Activated CD4-positive, alpha-beta T cell treated with anti-CD3 and anti-CD28 coated beads for 36 hours (primary cell): ENCODE measurements around the gene ZNF432. TPM values are rescaled to one million over a fixed set of nuclear protein-coding genes. Genes with fewer than 3 reads are reported as not detected.
A peak's percentile ranks its signal among the peaks of the same experiment; 100 is the strongest.
"Not testable (repeated sequence)": the region's sequence is repeated elsewhere in the genome, so short reads cannot be mapped to it uniquely, and the experiment has no call there.

Experiments used
- ATAC-seq: fragments of 200-7000 bp; cut with Tn5 transposase; one replicate; pipeline ENCODE4 v1.10.0; 2021; ENCODE audit warnings: mild to moderate bottlenecking, moderate library complexity
- CTCF ChIA-PET: fragments of 350-600 bp; sonication (Branson Sonifier 250); formaldehyde crosslinking; loops from one replicate; lab custom pipeline; 2021; ENCODE audit warnings: antibody characterized with exemption; lab: Charles Lee
- POLR2A ChIA-PET: fragments of 350-600 bp; sonication (Branson Sonifier 250); formaldehyde crosslinking; loops from one replicate; lab custom pipeline; 2021; ENCODE audit warnings: antibody characterized with exemption, inconsistent platforms; lab: Charles Lee
- DNase-seq: peaks from one replicate; pipeline ENCODE4 v3.0.0-alpha.2; 2020
- H3K27ac Mint-ChIP-seq: one replicate; pipeline ENCODE4 v1.8.0; 2021; ENCODE audit warnings: mixed read lengths
- H3K27me3 Mint-ChIP-seq: one replicate; pipeline ENCODE4 v1.8.0; 2021; ENCODE audit warnings: mixed read lengths
- H3K36me3 Mint-ChIP-seq: one replicate; pipeline ENCODE4 v1.8.0; 2021; ENCODE audit warnings: low read depth, mixed read lengths
- H3K4me1 Mint-ChIP-seq: one replicate; pipeline ENCODE4 v1.8.0; 2021; ENCODE audit warnings: mixed read lengths
- H3K4me3 Mint-ChIP-seq: one replicate; pipeline ENCODE4 v1.8.0; 2021; ENCODE audit warnings: mild to moderate bottlenecking, moderate library complexity, mixed read lengths
- H3K9me3 Mint-ChIP-seq: one replicate; pipeline ENCODE4 v1.8.0; 2021; ENCODE audit warnings: low read depth, mixed read lengths
- intact Hi-C, 2 experiments: fragments of 100-400 bp; cut with DNase I in 1 of 2; cut with micrococcal nuclease in 1 of 2; formaldehyde crosslinking; loops; one replicate each; pipeline versions ENCODE4 v1.14.2 to v1.15.1; 2022 to 2024; cut with DNase I, micrococcal nuclease
- total RNA-seq, 2 experiments: library from RNA; stranded (reverse); gene quantifications; one replicate each; pipeline ENCODE4 v1.2.3, GENCODE V29; 2021

Gene ZNF432
- total RNA-seq, 2 experiments from 2014 or later = 11.5 to 12.8 TPM

GRCh38 chr19:52051736-52052135, 3.1 kb upstream of the ZNF432 start:
- H3K27ac Mint-ChIP-seq, ATAC-seq, DNase-seq, intact Hi-C loops, CTCF ChIA-PET, H3K27me3 Mint-ChIP-seq, H3K4me3 Mint-ChIP-seq: not testable (repeated sequence)
- POLR2A ChIA-PET = interaction anchor here (1.0 kb wide), 1 partner anchor 44 kb away, joined by 3 read pairs; no protein-coding TSS in a partner anchor
- peaks cover 47% of the 10 kb centered on the region for H3K9me3 Mint-ChIP-seq
- H3K4me1 Mint-ChIP-seq = peaks cover 16% of the 10 kb centered on the region
- H3K36me3 Mint-ChIP-seq = peaks cover 80% of the 10 kb centered on the region

DNA sequence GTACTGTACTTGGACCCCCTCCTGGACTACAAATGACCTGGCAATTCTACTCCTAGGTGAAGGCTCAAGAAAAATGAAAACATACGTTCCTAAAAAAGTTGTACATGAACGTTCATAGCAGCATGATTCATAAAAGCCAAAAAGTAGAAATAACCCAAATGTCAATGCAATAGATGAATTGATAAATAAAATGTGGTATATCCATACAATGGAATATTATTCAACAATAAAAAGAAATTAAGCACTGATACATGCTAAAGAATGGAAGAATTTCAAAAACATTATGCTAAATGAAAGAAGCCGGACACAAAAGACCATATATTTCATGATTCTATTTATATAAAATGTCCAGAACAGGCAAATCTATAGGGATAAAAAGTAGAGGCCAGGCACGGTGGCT, 9.5 kb downstream of the ZNF432 start:
- H3K27me3 Mint-ChIP-seq = no peaks in the 10 kb centered on the region
- ChIA-PET POLR2A (no interaction called here), CTCF (no interaction called here)
- no peak overlapping the region for H3K27ac Mint-ChIP-seq
- H3K9me3 Mint-ChIP-seq = peaks cover 58% of the 10 kb centered on the region
- no peak overlapping the region for H3K4me3 Mint-ChIP-seq
- H3K36me3 Mint-ChIP-seq = peaks cover 96% of the 10 kb centered on the region
- no peaks in the 10 kb centered on the region for H3K4me1 Mint-ChIP-seq
- no peak for DNase-seq
- no peak for ATAC-seq
- intact Hi-C loops = no loop called here

- CTCF ChIA-PET = no interaction called here
- intact Hi-C loops = no loop called here
- H3K4me1 Mint-ChIP-seq = peaks cover 2% of the 10 kb centered on the region
- no peaks in the 10 kb centered on the region for H3K27me3 Mint-ChIP-seq
- POLR2A ChIA-PET = no interaction called here
- DNase-seq (no peak), ATAC-seq (no peak)
- H3K4me3 Mint-ChIP-seq = no peak overlapping the region
- H3K27ac Mint-ChIP-seq = no peak overlapping the region
- H3K36me3 Mint-ChIP-seq = peaks cover 87% of the 10 kb centered on the region
- H3K9me3 Mint-ChIP-seq = peaks cover 60% of the 10 kb centered on the region
Measured at GRCh38 chr19:52034051-52034728, 14.4 kb downstream of the ZNF432 start.

DNA sequence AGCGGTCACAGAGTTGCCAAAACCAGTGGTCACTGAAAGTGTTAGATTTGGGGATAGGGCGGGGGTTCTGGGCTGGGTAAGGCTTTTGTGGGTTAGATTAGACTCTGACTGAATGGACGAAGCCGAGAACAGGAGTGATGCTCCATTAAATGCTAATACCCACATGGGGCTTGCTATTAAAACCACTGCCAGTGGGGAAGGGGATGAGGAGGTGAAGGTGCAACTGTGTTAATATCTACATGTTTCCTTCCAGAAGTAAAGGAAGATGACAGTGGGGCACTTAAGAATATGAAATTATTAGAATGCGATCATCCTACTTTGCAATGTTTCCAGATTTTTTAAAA, 19.9 kb downstream of the ZNF432 start:
- DNase-seq = no peak

DNA sequence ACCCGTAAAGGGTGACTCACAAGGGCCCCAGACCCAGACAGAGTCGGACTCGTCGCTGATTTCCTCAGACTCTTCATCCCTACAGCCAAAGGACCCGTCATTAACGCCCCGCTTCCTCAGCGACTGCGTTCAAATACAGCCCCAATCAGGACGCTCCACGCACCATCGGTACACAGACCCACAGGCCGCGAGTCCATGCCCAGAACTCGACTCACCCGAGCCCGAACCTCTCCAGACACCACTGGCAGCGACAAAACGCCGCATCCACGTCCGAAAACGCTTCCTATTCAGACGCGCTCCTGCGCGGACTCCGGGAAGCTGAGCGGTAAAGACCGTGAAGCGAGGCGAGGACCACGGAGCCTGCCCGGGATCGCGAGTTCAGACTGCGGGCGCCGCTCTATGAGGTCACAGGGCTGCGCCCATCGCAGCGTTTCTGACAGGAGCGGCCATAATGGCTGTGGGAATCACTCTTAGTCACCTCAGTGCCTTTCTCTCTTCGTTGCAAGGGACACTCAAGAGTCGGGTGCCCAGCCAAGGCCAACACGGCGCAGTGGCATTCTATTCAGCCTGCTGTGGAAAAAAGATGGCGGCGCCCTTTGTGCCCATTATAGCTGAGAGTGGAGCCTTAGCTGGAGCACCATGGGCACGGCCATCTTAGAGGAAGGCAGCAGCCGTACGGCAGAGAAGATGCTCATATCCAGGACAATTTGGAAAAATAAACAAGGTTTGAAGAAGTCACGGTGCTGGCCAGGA, 20.4 kb downstream of the ZNF432 start, which contains the start of gene ZNF614:
Gene ZNF614, minus strand, starts transcription at position 353 of the 753 bp plus-strand sequence. CDS start 2,634 bp downstream, outside the sequence.
- POLR2A ChIA-PET = interaction anchor here (0.8 kb wide), 1 partner anchor 46 kb away, joined by 4 read pairs; no protein-coding TSS in a partner anchor
- H3K4me3 Mint-ChIP-seq = peak within 1 kb of the TSS; percentile 81
- CTCF ChIA-PET = interaction anchor here (0.7 kb wide), 1 partner anchor 663 kb away, joined by 4 read pairs; no protein-coding TSS in a partner anchor
- peaks cover 75% of the 10 kb centered on the region for H3K36me3 Mint-ChIP-seq
- peak within 1 kb of the TSS; percentile 88 for H3K27ac Mint-ChIP-seq
- peaks cover 13% of the 10 kb centered on the region for H3K4me1 Mint-ChIP-seq
- no peaks in the 10 kb centered on the region for H3K27me3 Mint-ChIP-seq
- ATAC-seq = peak; percentile 94
- peaks cover 45% of the 10 kb centered on the region for H3K9me3 Mint-ChIP-seq
- peak; percentile 93 for DNase-seq
- intact Hi-C loops = loop anchor here (1.0 to 10.0 kb wide), 7 partner anchors 20 to 323 kb away; partner anchors contain the start of genes ZNF432 (in 2 of the 2), PPP2R1A (in 1 of the 2), ZNF350 (in 1 of the 2) and ZNF615 (in 1 of the 2)

More for the DNA sequence above, 19.9 kb downstream of the ZNF432 start:
- Mint-ChIP-seq H3K27me3 (no peaks in the 10 kb centered on the region), H3K27ac (peak overlapping the region; percentile 88), H3K4me3 (peak overlapping the region; percentile 81), H3K36me3 (peaks cover 75% of the 10 kb centered on the region), H3K4me1 (peaks cover 13% of the 10 kb centered on the region), H3K9me3 (peaks cover 49% of the 10 kb centered on the region)
- POLR2A ChIA-PET = interaction anchor here (0.8 kb wide), 1 partner anchor 45 kb away, joined by 4 read pairs; no protein-coding TSS in a partner anchor
- CTCF ChIA-PET = interaction anchor here (0.7 kb wide), 1 partner anchor 663 kb away, joined by 4 read pairs; no protein-coding TSS in a partner anchor
- peak; percentile 32 for ATAC-seq
- intact Hi-C loops = loop anchor here (1.0 to 10.0 kb wide), 7 partner anchors 20 to 324 kb away; partner anchors contain the start of genes ZNF432 (in 2 of the 2), PPP2R1A (in 1 of the 2), ZNF350 (in 1 of the 2) and ZNF615 (in 1 of the 2)

DNA sequence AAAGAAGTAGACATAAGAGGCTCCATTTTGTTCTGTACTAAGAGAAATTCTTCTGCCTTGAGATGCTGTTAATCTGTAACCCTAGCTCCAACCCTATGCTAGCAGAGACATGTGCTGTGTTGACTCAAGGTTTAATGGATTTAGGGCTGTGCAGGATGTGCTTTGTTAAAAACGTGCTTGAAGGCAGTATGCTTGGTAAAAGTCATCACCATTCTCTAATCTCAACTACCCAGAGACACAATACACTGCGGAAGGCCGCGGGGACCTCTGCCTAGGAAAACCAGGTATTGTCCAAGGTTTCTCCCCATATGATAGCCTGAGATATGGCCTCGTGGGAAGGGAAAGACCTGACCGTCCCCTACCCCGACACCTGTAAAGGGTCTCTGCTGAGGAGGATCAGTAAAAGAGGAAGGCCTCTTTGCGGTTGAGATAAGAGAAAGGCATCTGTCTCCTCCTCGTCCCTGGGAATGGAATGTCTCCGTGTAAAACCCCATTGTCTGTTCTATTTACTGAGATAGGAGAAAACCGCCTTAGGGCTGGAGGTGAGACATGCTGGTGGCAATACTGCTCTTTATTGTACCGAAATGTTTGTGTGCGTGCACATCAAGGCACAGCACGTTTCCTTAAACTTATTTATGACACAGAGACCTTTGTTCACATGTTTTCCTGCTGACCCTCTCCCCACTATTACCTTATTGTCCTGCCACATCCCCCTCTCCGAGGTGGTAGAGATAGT, 22.2 kb downstream of the ZNF432 start:
- peaks cover 45% of the 10 kb centered on the region for H3K9me3 Mint-ChIP-seq
- ATAC-seq = not testable (repeated sequence)

GRCh38 chr19:52024478-52024877, 24.2 kb downstream of the ZNF432 start:
- H3K4me3 Mint-ChIP-seq, DNase-seq, ATAC-seq, CTCF ChIA-PET, H3K27ac Mint-ChIP-seq, POLR2A ChIA-PET, H3K27me3 Mint-ChIP-seq: not testable (repeated sequence)
- intact Hi-C loops = loop anchor here in 1 of 2 experiments (10.0 kb wide), 1 partner anchor 320 kb away; no protein-coding TSS in a partner anchor
- H3K36me3 Mint-ChIP-seq = peaks cover 82% of the 10 kb centered on the region
- H3K9me3 Mint-ChIP-seq = peaks cover 57% of the 10 kb centered on the region
- H3K4me1 Mint-ChIP-seq = peaks cover 13% of the 10 kb centered on the region

More for the DNA sequence above, 22.2 kb downstream of the ZNF432 start:
- H3K27me3 Mint-ChIP-seq, CTCF ChIA-PET, H3K27ac Mint-ChIP-seq, DNase-seq, POLR2A ChIA-PET: not testable (repeated sequence)
- Mint-ChIP-seq H3K36me3 (peaks cover 80% of the 10 kb centered on the region), H3K4me3 (peak overlapping the region; percentile 81), H3K4me1 (peaks cover 13% of the 10 kb centered on the region)
- intact Hi-C loops = loop anchor here in 1 of 2 experiments (10.0 kb wide), 1 partner anchor 322 kb away; no protein-coding TSS in a partner anchor

DNA sequence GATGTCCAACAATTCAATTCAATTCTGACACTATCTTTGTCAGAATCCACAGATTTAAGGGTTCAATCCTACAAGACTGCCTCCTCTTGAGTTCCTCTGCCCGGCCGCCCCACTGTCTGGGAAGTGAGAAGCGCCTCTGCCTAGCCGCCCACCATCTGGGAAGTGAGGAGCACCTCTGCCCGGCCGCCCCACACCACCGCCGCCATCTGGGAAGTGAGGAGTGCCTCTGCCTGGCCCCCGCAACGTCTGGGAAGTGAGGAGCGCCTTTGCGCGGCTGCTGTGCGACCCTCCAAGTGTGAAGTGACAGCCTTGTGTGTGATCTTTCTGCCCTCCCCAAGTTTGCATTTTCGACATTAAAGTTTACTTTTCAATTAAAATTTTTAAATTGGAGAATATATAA, 26.4 kb downstream of the ZNF432 start:
- H3K36me3 Mint-ChIP-seq = peaks cover 96% of the 10 kb centered on the region
- no peak for DNase-seq
- no peaks in the 10 kb centered on the region for H3K27me3 Mint-ChIP-seq
- no peak overlapping the region for H3K27ac Mint-ChIP-seq
- POLR2A ChIA-PET = no interaction called here
- H3K9me3 Mint-ChIP-seq = peaks cover 69% of the 10 kb centered on the region
- CTCF ChIA-PET = no interaction called here
- H3K4me1 Mint-ChIP-seq = peaks cover 8% of the 10 kb centered on the region
- H3K4me3 Mint-ChIP-seq = no peak overlapping the region
- intact Hi-C loops = loop anchor here in 1 of 2 experiments (10.0 kb wide), 1 partner anchor 317 kb away; no protein-coding TSS in a partner anchor
- ATAC-seq = no peak

DNA sequence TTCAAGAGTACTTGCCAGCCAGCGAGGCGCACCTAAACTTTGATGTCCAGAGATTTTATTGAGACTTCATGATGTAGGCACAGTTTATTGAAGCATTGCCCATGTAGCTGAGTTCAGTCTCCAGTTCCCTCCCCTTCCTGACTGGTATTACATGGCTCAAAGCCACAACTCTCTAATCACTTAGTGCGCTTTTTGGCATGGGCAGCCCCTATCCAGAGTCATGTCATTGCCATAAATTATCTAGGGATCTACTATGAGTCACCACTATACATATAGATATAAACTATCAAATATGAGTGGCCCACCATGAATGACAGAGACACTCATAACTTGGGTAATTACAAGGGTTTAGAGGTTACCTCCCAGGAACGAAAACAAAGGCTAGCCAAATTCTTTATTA, 28.1 kb downstream of the ZNF432 start:
- intact Hi-C loops = loop anchor here in 1 of 2 experiments (10.0 kb wide), 1 partner anchor 316 kb away; no protein-coding TSS in a partner anchor
- Mint-ChIP-seq H3K4me1 (no peaks in the 10 kb centered on the region), H3K27me3 (no peaks in the 10 kb centered on the region), H3K27ac (no peak overlapping the region), H3K36me3 (peaks cover 96% of the 10 kb centered on the region), H3K4me3 (no peak overlapping the region), H3K9me3 (peaks cover 70% of the 10 kb centered on the region)
- DNase-seq = no peak
- ATAC-seq = peak; percentile 12
- POLR2A ChIA-PET = no interaction called here
- CTCF ChIA-PET = no interaction called here

DNA sequence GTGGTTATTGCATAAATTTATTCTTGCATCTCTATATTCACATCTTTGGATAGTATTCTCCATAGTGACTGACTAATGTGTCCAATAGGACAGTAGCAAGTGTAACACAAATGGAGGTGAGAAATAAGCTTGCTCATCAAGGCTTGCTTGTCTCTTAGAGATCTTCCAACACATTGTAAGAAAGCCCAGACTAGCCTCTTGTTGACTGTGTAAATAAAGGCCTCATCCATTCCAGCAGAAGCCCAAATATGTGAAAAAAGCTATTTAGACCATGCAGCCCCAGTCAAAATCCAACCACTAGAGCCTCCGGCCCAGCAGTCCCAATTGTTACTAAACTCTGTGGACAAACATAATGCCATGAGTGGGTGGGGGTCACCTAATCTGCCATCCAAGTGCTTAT, 38.0 kb downstream of the ZNF432 start:
- intact Hi-C loops = no loop called here
- Mint-ChIP-seq H3K9me3 (peaks cover 24% of the 10 kb centered on the region), H3K27ac (no peak overlapping the region), H3K36me3 (peaks cover 66% of the 10 kb centered on the region), H3K4me1 (peaks cover 15% of the 10 kb centered on the region), H3K4me3 (no peak overlapping the region), H3K27me3 (no peaks in the 10 kb centered on the region)
- ATAC-seq = no peak
- no peak for DNase-seq
- POLR2A ChIA-PET = no interaction called here
- CTCF ChIA-PET = no interaction called here
